NB4 (cell line): ENCODE data around the gene FIBCD1.
A peak's percentile ranks its signal among the peaks of the same experiment; 100 is the strongest.

ENCODE experiments used
- DNase-seq: peaks from one replicate; pipeline ENCODE4 v3.0.0; 2010; ENCODE audit warnings: low read depth
- H3K4me3 ChIP-seq: one replicate; pipeline ENCODE4 v1.5.1; 2011; ENCODE audit warnings: mild to moderate bottlenecking, low read depth, low read length, moderate library complexity
- CTCF ChIP-seq: IDR thresholded peaks from one replicate; pipeline ENCODE4 v1.5.1; 2012; ENCODE audit warnings: low read depth, low read length
- MYC ChIP-seq: IDR thresholded peaks from 2 replicates; pipeline ENCODE4 v1.6.1; 2011; ENCODE audit warnings: low read depth, low read length
- POLR2A ChIP-seq: IDR thresholded peaks from 2 replicates; pipeline ENCODE4 v1.6.1; 2011; ENCODE audit warnings: mild to moderate bottlenecking; ENCODE audit not compliant: insufficient read length; ENCODE audit errors: extremely low read depth
- TF ChIP-seq, protein P1 (sequence below): IDR thresholded peaks from 2 replicates; pipeline ENCODE4 v1.6.1; 2011; ENCODE audit warnings: low read depth, low read length

Gene FIBCD1

GRCh38 chr9:130860458-130861316, 78.4 kb downstream of the FIBCD1 start:
- TF ChIP-seq MYC = no peak
- no peak for TF ChIP-seq CTCF
- TF ChIP-seq, protein P1, sequence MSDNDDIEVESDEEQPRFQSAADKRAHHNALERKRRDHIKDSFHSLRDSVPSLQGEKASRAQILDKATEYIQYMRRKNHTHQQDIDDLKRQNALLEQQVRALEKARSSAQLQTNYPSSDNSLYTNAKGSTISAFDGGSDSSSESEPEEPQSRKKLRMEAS = no peak
- no peak for TF ChIP-seq POLR2A
- peak; percentile 67 for DNase-seq
- H3K4me3 ChIP-seq = no peak overlapping the region

DNA sequence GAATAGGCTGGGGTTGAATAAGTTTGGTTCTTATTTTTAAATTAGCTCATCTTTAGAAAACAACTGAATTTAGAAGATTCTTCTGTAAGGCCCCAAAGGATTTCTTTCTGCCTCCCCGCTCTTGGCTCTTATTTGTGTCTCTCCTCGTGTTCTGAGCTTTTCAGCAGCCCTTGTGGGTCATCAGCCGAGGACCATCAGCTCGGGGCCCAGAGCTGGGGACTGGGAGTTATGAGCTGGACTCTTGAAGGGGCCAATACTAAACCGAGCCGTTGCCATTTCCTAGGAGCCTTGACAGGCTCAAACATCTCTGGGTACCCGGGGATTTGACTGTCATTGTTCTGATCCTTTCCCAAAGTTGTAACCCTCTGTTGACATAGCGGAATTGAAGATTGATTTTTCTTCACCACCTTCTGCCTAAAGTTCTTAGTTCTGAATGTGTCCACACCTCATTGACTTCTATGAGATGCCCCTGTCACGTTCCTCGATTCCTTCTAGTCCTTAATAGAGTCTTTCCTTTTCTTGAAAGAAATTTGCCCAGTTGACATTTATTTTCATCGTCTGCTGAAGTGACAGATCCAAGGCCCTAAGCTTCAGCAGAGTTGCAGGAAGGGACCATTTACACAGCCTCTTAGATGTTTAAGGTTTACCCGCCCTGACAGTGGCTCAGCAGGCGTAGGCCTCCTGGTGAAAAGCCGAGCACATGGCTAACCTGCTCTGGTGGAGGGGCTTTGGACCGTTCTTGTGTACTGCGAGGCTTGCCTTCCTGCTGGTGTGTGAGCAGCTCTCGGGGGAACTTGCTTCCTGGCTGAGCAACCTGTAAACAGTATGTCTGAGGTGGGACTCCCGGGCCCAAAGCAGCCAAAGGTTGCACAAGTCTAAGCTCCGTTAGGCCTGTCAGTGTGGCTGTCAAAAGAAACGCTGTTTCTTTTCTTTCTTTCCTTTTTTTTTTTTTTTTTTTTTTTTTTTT, 80.0 kb downstream of the FIBCD1 start:
- DNase-seq = no peak
- H3K4me3 ChIP-seq = no peak overlapping the region
- no peak for TF ChIP-seq CTCF
- TF ChIP-seq, protein P1 = no peak
- TF ChIP-seq POLR2A = no peak
- TF ChIP-seq MYC = no peak

- no peak for TF ChIP-seq CTCF
- no peak for TF ChIP-seq MYC
- TF ChIP-seq, protein P1 = no peak
- no peak for TF ChIP-seq POLR2A
- no peak overlapping the region for H3K4me3 ChIP-seq
- DNase-seq = no peak
Observed at GRCh38 chr9:130857864-130858738, 80.9 kb downstream of the FIBCD1 start.

DNA sequence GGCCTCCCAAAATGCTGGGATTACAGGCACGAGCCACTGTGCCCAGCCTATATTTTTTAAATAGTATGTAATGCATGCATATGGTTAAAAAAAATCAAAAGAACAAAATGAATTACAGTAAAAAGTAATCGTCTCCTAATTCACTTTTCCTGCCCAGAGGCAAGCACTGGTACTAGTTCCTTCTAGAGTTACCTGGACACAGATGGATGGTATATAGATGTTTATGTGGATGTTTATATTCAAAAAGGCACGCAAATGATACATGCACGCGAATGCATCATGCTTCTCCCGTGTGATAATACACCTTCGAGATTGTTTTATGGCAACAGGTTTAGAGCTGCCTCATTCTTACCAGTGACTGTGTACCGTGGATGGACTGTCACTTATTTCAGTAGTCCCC, 82.6 kb downstream of the FIBCD1 start:
- H3K4me3 ChIP-seq = no peak overlapping the region
- TF ChIP-seq, protein P1 = no peak
- TF ChIP-seq POLR2A (no peak), CTCF (no peak), MYC (no peak)
- DNase-seq = no peak

DNA sequence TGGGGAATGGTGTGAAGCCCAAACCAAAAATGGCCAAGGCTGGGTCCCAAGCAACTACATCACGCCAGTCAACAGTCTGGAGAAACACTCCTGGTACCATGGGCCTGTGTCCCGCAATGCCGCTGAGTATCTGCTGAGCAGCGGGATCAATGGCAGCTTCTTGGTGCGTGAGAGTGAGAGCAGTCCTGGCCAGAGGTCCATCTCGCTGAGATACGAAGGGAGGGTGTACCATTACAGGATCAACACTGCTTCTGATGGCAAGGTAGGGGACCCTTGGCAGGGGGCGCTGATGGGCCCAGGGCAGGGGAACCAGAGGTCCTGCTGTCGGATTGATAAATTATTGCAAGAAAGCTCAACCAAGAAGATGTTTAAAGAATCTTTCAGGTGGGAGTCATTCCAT, 84.2 kb downstream of the FIBCD1 start:
- H3K4me3 ChIP-seq = no peak overlapping the region
- TF ChIP-seq POLR2A (no peak), MYC (no peak), CTCF (no peak)
- TF ChIP-seq, protein P1 = no peak
- no peak for DNase-seq
